Skeletal muscle cell (primary cell): ENCODE measurements around the gene EDC3.

Experiments
- DNase-seq: peaks from one replicate; pipeline ENCODE4 v3.0.0-alpha.2; 2010; ENCODE audit warnings: low read depth
- H3K4me3 ChIP-seq: 2 replicates; pipeline ENCODE4 v1.5.1; 2011; ENCODE audit warnings: low read depth, mild to moderate bottlenecking, control low read depth, low read length, moderate library complexity

Gene EDC3

GRCh38 chr15:74656935-74657535 is 38.8 kb downstream of the EDC3 start:
- DNase-seq, result no peak
- no peak overlapping the region for H3K4me3 ChIP-seq

DNA sequence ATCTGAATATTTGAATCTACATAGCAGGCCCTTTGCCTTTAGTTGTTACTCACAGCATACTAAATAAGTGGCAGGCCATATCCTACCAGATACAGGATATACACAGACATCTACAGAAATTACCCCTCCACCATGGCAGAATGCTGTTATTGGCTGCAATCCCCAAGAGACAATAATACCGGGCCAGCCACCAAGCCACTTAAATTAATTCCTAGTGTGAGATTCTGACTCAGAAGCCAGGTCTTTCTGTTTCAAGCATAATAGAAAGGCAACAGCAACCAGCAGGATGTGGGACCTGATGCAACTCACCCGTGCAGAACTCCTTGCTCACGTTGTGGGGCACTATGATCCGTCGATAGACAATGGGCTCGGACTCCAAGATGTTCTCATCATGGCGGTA is 40.4 kb downstream of the EDC3 start:
- DNase-seq, result no peak

GRCh38 chr15:74653426-74654102 is 42.3 kb downstream of the EDC3 start:
- no peak for DNase-seq
- H3K4me3 ChIP-seq, result no peak overlapping the region

More for the DNA sequence above, 40.4 kb downstream of the EDC3 start:
- H3K4me3 ChIP-seq, result no peak overlapping the region

DNA sequence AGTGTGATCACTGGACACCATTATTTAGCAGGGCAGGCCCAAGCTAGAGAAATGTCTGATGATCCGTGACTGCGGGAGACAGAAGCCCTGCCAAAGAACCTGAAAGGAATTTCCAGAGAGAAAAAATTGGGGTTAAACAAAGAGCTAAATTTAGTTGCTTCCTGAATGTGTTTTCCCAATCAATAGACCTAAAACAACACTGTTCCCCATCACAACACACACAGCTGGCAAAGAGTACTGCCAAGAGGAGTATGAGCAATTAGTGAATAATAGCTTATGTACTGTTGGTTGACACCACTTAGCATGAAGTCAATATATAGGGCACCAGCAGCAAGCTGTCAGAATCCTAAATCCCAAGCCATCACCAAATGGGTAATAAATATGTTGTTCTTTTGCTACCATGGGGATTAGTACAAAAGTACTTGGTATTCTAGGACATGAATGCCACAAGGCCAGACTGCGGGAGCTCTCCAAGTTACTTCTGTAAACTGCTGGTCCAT is 44.5 kb downstream of the EDC3 start:
- DNase-seq, result no peak

GRCh38 chr15:74648051-74648842 is 47.6 kb downstream of the EDC3 start:
- H3K4me3 ChIP-seq, result no peak overlapping the region
- no peak for DNase-seq

More for the DNA sequence above, 44.5 kb downstream of the EDC3 start:
- no peak overlapping the region for H3K4me3 ChIP-seq

DNA sequence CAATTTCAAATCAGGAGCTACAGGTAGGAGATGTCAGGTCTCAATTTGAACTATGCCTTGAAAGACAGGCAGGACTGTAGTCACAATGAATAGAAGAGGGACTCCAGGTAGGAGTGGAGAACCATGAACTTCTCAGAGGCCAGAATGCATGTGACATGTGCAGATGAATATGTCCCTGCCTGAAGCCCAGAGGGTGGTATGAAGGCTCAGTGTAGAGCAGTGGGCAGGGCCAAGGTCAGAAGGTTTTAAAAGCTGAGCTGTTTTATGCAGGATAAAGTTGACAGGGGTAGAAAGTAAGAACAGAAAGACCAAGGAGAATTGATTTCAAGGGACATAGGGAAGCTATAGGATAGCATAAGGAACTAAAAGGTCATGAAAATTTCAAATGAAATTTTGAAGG is 49.3 kb downstream of the EDC3 start:
- no peak overlapping the region for H3K4me3 ChIP-seq

DNA sequence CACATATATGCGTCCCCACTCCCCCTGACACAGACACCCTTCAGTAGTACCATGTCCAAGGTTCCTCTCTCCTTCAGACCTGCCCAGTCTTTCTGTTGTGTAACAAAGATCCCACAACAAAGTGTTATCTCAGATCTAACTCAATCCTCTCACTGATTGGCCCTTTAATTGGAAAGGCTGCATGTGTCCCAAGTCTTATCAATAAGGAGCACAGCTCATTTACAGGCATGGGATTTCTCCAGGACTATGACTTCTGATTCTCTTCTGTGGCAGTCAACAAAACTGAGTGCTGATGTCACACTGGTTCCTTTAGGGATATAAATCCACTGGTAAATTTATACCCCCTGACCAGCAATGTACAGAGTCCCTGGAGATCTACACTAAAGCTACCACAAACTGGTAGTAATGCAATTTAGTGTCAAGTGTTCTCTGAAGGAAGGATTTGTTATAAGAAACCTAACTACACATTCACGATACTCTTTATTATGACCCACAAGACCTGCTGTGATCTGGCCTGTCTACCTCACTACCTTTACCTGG is 52.1 kb downstream of the EDC3 start:
- DNase-seq, result no peak
- no peak overlapping the region for H3K4me3 ChIP-seq

More for the DNA sequence above, 49.3 kb downstream of the EDC3 start:
- DNase-seq, result no peak

- no peak for DNase-seq
- H3K4me3 ChIP-seq, result no peak overlapping the region
Observed at GRCh38 chr15:74642734-74643664, 52.8 kb downstream of the EDC3 start.

- DNase-seq, result no peak
- H3K4me3 ChIP-seq, result no peak overlapping the region
Observed at GRCh38 chr15:74642348-74642733, 53.5 kb downstream of the EDC3 start.

DNA sequence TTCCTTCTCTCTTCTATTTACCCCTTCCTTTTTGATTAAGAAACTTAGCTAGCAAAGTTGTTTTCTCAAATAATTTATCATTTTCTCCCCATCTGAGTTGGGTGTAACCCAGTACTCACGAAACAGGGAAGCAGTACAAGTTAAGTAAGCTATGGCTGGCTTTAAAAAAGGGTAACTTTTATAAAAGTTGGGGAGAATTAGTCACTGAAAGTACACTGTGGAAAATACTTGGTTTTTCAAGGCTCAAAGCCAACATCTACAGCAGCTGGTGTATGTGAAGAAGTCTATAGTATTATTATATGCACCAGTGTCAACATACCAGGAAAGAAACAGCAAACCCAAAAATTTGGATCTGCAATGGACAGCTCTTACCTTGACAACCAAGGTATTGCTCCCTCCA is 54.7 kb downstream of the EDC3 start:
- no peak overlapping the region for H3K4me3 ChIP-seq
- no peak for DNase-seq

DNA sequence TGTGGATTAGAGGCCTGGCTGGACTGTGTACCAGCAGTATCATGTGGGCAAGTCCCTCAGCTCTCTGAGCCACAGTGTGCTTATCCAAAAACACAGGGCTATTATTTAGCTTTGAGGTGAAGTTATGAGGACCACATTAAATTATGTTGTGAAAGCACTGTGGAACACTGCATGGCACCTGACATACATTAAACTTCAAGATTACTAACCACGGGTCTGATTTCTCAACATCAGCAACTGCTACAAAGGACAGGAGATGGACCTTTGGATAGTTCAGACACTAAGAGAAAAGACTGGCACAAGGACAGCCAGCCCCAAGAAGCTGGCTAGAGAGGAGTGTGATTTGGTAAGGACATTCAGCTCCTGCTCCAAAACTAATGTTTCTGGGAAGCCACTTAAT is 58.8 kb downstream of the EDC3 start:
- no peak for DNase-seq
- no peak overlapping the region for H3K4me3 ChIP-seq

DNA sequence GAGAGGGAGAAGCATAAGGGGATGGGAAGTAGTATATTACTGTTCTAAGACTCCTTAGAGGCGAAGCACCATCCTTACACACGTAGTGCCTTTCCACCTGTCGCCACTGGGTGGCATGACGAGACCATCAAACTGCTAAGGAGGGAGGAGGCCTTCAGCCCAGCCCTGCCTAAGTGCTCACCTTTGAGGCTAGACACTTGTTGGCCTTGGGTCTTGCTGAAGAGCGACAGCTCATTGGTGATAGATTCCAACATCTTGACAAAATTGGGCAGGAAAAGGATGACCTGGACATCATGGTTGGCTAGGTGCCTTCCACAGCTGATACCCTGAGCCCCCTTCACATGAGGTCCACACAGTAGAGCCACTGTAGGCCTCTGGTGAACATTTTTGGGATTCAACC is 60.6 kb downstream of the EDC3 start:
- no peak overlapping the region for H3K4me3 ChIP-seq
- DNase-seq, result no peak

GRCh38 chr15:74633781-74634180 is 62.0 kb downstream of the EDC3 start:
- H3K4me3 ChIP-seq, result no peak overlapping the region
- no peak for DNase-seq

DNA sequence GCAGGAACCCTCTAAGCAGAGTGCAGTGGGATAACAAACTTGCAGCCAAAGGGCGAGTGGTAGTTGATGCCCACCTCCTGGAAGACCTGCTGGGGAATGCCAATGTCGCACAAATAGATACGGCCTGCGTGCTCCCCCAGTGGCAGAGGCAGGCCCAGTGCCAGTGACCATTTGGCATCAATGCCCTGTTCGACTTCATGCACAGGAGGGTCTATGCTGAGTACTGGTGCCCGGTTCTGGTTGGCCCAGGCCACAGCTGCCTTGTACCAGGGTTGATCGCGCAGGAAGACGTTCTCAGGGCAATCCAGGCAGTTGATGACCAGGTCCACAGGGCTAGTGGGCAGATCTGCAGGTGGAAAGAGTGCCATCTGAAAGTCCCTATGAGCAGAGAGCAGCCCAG is 63.2 kb downstream of the EDC3 start:
- no peak overlapping the region for H3K4me3 ChIP-seq
- no peak for DNase-seq

DNA sequence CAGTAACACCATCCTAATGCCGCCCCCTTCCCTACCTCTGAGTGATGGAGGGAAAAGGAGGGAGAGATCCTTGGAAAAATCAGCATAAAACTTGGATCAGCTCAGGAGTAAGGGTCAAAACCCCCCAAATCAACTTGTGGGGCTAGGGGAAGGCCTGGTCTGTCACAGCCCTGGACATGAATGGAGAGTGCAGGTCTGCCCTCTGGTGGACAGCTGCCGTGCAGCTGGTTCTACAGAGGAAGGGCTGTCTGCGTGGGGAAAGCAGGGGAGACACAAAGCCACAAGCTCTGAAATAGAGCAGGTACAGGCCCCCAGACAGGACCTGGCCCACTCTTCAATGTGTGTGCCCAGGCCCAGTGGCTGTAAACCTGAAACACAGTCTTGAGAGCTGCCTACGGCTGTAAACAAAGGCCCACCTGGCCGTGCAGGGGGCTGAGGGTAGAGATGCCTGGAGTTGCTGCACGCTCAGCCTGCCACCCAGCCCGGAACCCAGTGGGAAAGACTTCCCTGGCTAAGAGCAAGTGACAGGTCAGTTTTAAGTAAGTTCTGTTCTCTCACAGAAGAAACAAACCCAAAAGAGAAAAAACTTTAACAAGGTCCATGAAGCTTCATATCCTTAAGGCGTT is 63.8 kb downstream of the EDC3 start:
- DNase-seq, result no peak
- H3K4me3 ChIP-seq, result no peak overlapping the region

DNA sequence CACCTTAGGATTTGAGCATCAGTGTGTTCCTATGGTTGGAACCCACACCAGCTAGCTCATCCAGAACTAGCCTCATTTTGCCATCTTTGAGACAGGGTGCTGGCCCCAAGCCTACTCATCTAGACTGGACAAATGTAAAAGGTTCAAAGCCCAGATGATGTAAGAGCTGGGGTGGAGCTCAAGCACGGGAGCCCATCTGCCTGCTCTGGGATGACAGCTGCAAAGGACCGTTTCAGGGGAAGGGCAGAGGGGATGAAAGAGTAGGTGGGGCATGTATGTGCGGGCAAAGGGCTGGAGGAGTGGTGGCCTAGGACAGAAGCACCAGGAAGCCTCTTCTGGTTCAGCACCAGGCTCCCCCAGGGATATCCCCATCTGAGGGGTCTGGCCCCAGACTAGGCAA is 64.4 kb downstream of the EDC3 start:
- DNase-seq, result no peak
- H3K4me3 ChIP-seq, result no peak overlapping the region

GRCh38 chr15:74631087-74631385 is 64.8 kb downstream of the EDC3 start:
- no peak for DNase-seq
- H3K4me3 ChIP-seq, result no peak overlapping the region

GRCh38 chr15:74630284-74631086 is 65.3 kb downstream of the EDC3 start:
- DNase-seq, result no peak
- H3K4me3 ChIP-seq, result no peak overlapping the region
